Uterus (tissue), 4 donors: ENCODE measurements around the gene TRIM66. TPM values are rescaled to one million over a fixed set of nuclear protein-coding genes. Genes with fewer than 3 reads are reported as not detected.
A peak's percentile ranks its signal among the peaks of the same experiment; 100 is the strongest.

ENCODE experiments used
- DNase-seq, 2 donors: peaks; one replicate each; pipeline ENCODE4 v3.0.0-alpha.2; 2019 to 2020
- H3K27ac ChIP-seq, 2 donors: fragments of 200-600 bp; sonication (generic); 1 replicate in 1 of 2; 2 replicates in 1 of 2; pipeline ENCODE4 v1.5.1; 2016 to 2018
- H3K27me3 ChIP-seq, 2 donors: fragments of 200-600 bp; sonication (generic); one replicate each; pipeline ENCODE4 v1.5.1; 2018 to 2019; ENCODE audit warnings: control low read depth in 1 of 2
- H3K36me3 ChIP-seq, 2 donors: fragments of 200-600 bp; sonication (generic); one replicate each; pipeline ENCODE4 v1.5.1; 2019; ENCODE audit warnings: control low read depth in 1 of 2
- H3K4me1 ChIP-seq, 2 donors: fragments of 200-600 bp; sonication (generic); one replicate each; pipeline ENCODE4 v1.5.1; 2018 to 2019; ENCODE audit warnings: control low read depth in 1 of 2
- H3K4me3 ChIP-seq, 2 donors: fragments of 200-600 bp; sonication (generic); 1 replicate in 1 of 2; 2 replicates in 1 of 2; pipeline ENCODE4 v1.5.1; 2018 to 2019; ENCODE audit warnings: mild to moderate bottlenecking in 1 of 2
- H3K9me3 ChIP-seq, 2 donors: fragments of 200-600 bp; sonication (generic); one replicate each; pipeline ENCODE4 v1.5.1; 2019; ENCODE audit warnings: control low read depth in 1 of 2
- CTCF ChIP-seq, 4 experiments: fragments of 200-600 bp in 2 of 4; fragments of 450-650 bp in 2 of 4; sonication (generic) in 2 of 4; IDR thresholded peaks; one replicate each; pipeline ENCODE4 v1.5.1; 2016 to 2019; ENCODE audit warnings: antibody characterized with exemption in 4 of 4, mild to moderate bottlenecking in 2 of 4, moderate library complexity in 1 of 4
- POLR2A ChIP-seq, 2 donors: fragments of 450-650 bp; IDR thresholded peaks; one replicate each; pipeline ENCODE4 v1.6.1; 2016; ENCODE audit warnings: antibody characterized with exemption in 2 of 2, mild to moderate bottlenecking in 1 of 2, moderate library complexity in 1 of 2
- intact Hi-C: fragments of 100-400 bp; cut with DNase I; formaldehyde crosslinking; loops from one replicate; pipeline ENCODE4 v1.15.1; 2023; ENCODE audit warnings: low total_unique reads
- total RNA-seq, 4 donors: library from RNA; depleted of rRNA in 3 of 4; stranded (reverse); fragments of >200 nt in 3 of 4; gene quantifications; one replicate each; pipeline versions ENCODE4 v1.1.0 to v1.2.4, GENCODE V29; 2014 to 2023
- donor health status: DM: yes; HTN: yes; CAD: no.

The TRIM66 gene
- total RNA-seq, 4 donors from 2014 or later, result 7.4 to 18.2 (median 10.5) TPM

GRCh38 chr11:8656291-8656690 lies 26.2 kb downstream of the TRIM66 start:
- intact Hi-C loops, result loop anchor here (10.0 kb wide), 1 partner anchor 859 kb away; no protein-coding TSS in a partner anchor
- Histone ChIP-seq H3K27ac (no peak overlapping the region), H3K4me3 (no peak overlapping the region), H3K27me3 (no peaks in the 10 kb centered on the region), H3K4me1 (no peaks in the 10 kb centered on the region), H3K9me3 (no peaks in the 10 kb centered on the region), H3K36me3 (no peaks in the 10 kb centered on the region)
- no peak for DNase-seq
- TF ChIP-seq POLR2A (IDR thresholded peaks at IDR 0.05) (no peak), CTCF (IDR thresholded peaks at IDR 0.05) (no peak)

GRCh38 chr11:8654503-8654902 lies 28.0 kb downstream of the TRIM66 start:
- TF ChIP-seq POLR2A (IDR thresholded peaks at IDR 0.05) (no peak), CTCF (IDR thresholded peaks at IDR 0.05) (no peak)

GRCh38 chr11:8652140-8652539 lies 30.3 kb downstream of the TRIM66 start:
- Histone ChIP-seq H3K27me3 (no peaks in the 10 kb centered on the region), H3K27ac (peak overlapping the region in 1 of 2 donors; percentile 15), H3K4me3 (no peak overlapping the region), H3K4me1 (no peaks in the 10 kb centered on the region), H3K9me3 (no peaks in the 10 kb centered on the region), H3K36me3 (no peaks in the 10 kb centered on the region)
- no peak for TF ChIP-seq CTCF (IDR thresholded peaks at IDR 0.05)
- TF ChIP-seq POLR2A (IDR thresholded peaks at IDR 0.05), result no peak
- DNase-seq, result peak; percentile 26 to 54
- intact Hi-C loops, result loop anchor here (10.0 kb wide), 1 partner anchor 863 kb away; no protein-coding TSS in a partner anchor

More at GRCh38 chr11:8654503-8654902, 28.0 kb downstream of the TRIM66 start:
- Histone ChIP-seq H3K4me3 (no peak overlapping the region), H3K27me3 (no peaks in the 10 kb centered on the region), H3K9me3 (no peaks in the 10 kb centered on the region), H3K36me3 (no peaks in the 10 kb centered on the region), H3K4me1 (no peaks in the 10 kb centered on the region), H3K27ac (no peak overlapping the region)
- intact Hi-C loops, result loop anchor here (10.0 kb wide), 1 partner anchor 860 kb away; no protein-coding TSS in a partner anchor
- DNase-seq, result no peak

- Histone ChIP-seq H3K27me3 (no peaks in the 10 kb centered on the region), H3K4me3 (no peak overlapping the region), H3K36me3 (no peaks in the 10 kb centered on the region), H3K9me3 (no peaks in the 10 kb centered on the region), H3K4me1 (no peaks in the 10 kb centered on the region), H3K27ac (no peak overlapping the region)
- no peak for DNase-seq
- TF ChIP-seq CTCF (IDR thresholded peaks at IDR 0.05) (no peak), POLR2A (IDR thresholded peaks at IDR 0.05) (no peak)
- intact Hi-C loops, result loop anchor here (10.0 kb wide), 1 partner anchor 864 kb away; no protein-coding TSS in a partner anchor
These were observed 32.0 kb downstream of the TRIM66 start for GRCh38 chr11:8650401-8650990.

- Histone ChIP-seq H3K4me3 (no peak overlapping the region), H3K4me1 (no peaks in the 10 kb centered on the region), H3K27me3 (no peaks in the 10 kb centered on the region), H3K27ac (no peak overlapping the region), H3K36me3 (no peaks in the 10 kb centered on the region), H3K9me3 (no peaks in the 10 kb centered on the region)
- TF ChIP-seq POLR2A (IDR thresholded peaks at IDR 0.05) (no peak), CTCF (IDR thresholded peaks at IDR 0.05) (no peak)
- intact Hi-C loops, result no loop called here
- DNase-seq, result no peak
These were observed 33.1 kb downstream of the TRIM66 start for GRCh38 chr11:8649361-8649760.
